Peyer's patch (tissue), 4 donors: ENCODE measurements around the gene ATG13. TPM values are rescaled to one million over a fixed set of nuclear protein-coding genes. Genes with fewer than 3 reads are reported as not detected.
A peak's percentile ranks its signal among the peaks of the same experiment; 100 is the strongest.
"Not testable (repeated sequence)": the region's sequence is repeated elsewhere in the genome, so short reads cannot be mapped to it uniquely, and the experiment has no call there.

Source experiments
- DNase-seq, 3 donors: peaks; one replicate each; pipeline ENCODE4 v3.0.0-alpha.2; 2017 to 2019
- H3K27ac ChIP-seq, 4 donors: fragments of 200-600 bp; sonication (generic); one replicate each; pipeline ENCODE4 v1.5.1; 2016 to 2019
- H3K27me3 ChIP-seq, 2 donors: fragments of 200-600 bp; sonication (generic); one replicate each; pipeline ENCODE4 v1.5.1; 2019
- H3K36me3 ChIP-seq, 3 donors: fragments of 200-600 bp; sonication (generic); one replicate each; pipeline ENCODE4 v1.5.1; 2016 to 2019
- H3K4me1 ChIP-seq, 4 donors: fragments of 200-600 bp; sonication (generic); one replicate each; pipeline ENCODE4 v1.5.1; 2016 to 2019
- H3K4me3 ChIP-seq, 4 donors: fragments of 200-600 bp; sonication (generic); 1 replicate in 3 of 4; 2 replicates in 1 of 4; pipeline ENCODE4 v1.5.1; 2016 to 2019; ENCODE audit warnings: mild to moderate bottlenecking in 1 of 4
- H3K9me3 ChIP-seq, 4 donors: fragments of 200-600 bp; sonication (generic); one replicate each; pipeline ENCODE4 v1.5.1; 2016 to 2019; ENCODE audit warnings: mild to moderate bottlenecking in 1 of 4
- POLR2A ChIP-seq, 2 donors: fragments of 450-650 bp; IDR thresholded peaks; one replicate each; pipeline ENCODE4 v1.5.1; 2017; ENCODE audit warnings: antibody characterized with exemption in 2 of 2, mild to moderate bottlenecking in 2 of 2, moderate library complexity in 2 of 2
- total RNA-seq, 4 donors: library from RNA; depleted of rRNA; stranded (reverse); fragments of >200 nt; gene quantifications; one replicate each; pipeline ENCODE4 v1.1.0, GENCODE V29; 2016
- TF ChIP-seq, protein P1 (sequence below), 6 experiments: fragments of 450-650 bp in 4 of 6; fragments of 200-600 bp in 2 of 6; sonication (generic) in 1 of 6; IDR thresholded peaks; one replicate each; pipeline ENCODE4 v1.5.1; 2017 to 2019; ENCODE audit warnings: antibody characterized with exemption in 6 of 6, mild to moderate bottlenecking in 3 of 6, moderate library complexity in 1 of 6

Gene ATG13
- total RNA-seq, 4 donors from 2014 or later: 86.5 to 119 (median 106) TPM

GRCh38 chr11:46668480-46669085 lies 51.2 kb downstream of the ATG13 start:
- no peak overlapping the region for H3K27ac ChIP-seq

GRCh38 chr11:46669711-46670139 lies 52.4 kb downstream of the ATG13 start:
- peak in 1 of 3 donors; percentile 7 for DNase-seq
- no peaks in the 10 kb centered on the region for H3K9me3 ChIP-seq

More at GRCh38 chr11:46668480-46669085, 51.2 kb downstream of the ATG13 start:
- H3K4me1 ChIP-seq: no peaks in the 10 kb centered on the region
- DNase-seq: peak in 1 of 3 donors; percentile 19
- no peaks in the 10 kb centered on the region for H3K9me3 ChIP-seq
- no peaks in the 10 kb centered on the region for H3K27me3 ChIP-seq
- H3K4me3 ChIP-seq: no peak overlapping the region
- no peak for TF ChIP-seq POLR2A (IDR thresholded peaks at IDR 0.05)
- TF ChIP-seq, protein P1, sequence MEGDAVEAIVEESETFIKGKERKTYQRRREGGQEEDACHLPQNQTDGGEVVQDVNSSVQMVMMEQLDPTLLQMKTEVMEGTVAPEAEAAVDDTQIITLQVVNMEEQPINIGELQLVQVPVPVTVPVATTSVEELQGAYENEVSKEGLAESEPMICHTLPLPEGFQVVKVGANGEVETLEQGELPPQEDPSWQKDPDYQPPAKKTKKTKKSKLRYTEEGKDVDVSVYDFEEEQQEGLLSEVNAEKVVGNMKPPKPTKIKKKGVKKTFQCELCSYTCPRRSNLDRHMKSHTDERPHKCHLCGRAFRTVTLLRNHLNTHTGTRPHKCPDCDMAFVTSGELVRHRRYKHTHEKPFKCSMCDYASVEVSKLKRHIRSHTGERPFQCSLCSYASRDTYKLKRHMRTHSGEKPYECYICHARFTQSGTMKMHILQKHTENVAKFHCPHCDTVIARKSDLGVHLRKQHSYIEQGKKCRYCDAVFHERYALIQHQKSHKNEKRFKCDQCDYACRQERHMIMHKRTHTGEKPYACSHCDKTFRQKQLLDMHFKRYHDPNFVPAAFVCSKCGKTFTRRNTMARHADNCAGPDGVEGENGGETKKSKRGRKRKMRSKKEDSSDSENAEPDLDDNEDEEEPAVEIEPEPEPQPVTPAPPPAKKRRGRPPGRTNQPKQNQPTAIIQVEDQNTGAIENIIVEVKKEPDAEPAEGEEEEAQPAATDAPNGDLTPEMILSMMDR (IDR thresholded peaks at IDR 0.05): no peak
- H3K36me3 ChIP-seq: peaks cover 0 to 97% (median 0%) of the 10 kb centered on the region in 3 donors

GRCh38 chr11:46670521-46670920 lies 53.2 kb downstream of the ATG13 start:
- H3K4me3 ChIP-seq, H3K27me3 ChIP-seq, DNase-seq, H3K9me3 ChIP-seq, H3K27ac ChIP-seq: not testable (repeated sequence)
- H3K36me3 ChIP-seq: peaks cover 0 to 83% (median 0%) of the 10 kb centered on the region in 3 donors
- H3K4me1 ChIP-seq: peaks cover 6 to 13% (median 10%) of the 10 kb centered on the region in 4 donors

More at GRCh38 chr11:46669711-46670139, 52.4 kb downstream of the ATG13 start:
- Histone ChIP-seq H3K36me3 (peaks cover 0 to 91% (median 0%) of the 10 kb centered on the region in 3 donors), H3K27ac (no peak overlapping the region), H3K4me1 (peaks cover 0 to 5% (median 3%) of the 10 kb centered on the region in 4 donors), H3K4me3 (no peak overlapping the region), H3K27me3 (no peaks in the 10 kb centered on the region)
- TF ChIP-seq POLR2A (IDR thresholded peaks at IDR 0.05): no peak
- TF ChIP-seq, protein P1 (IDR thresholded peaks at IDR 0.05): peak in 3 of 6 experiments; percentile 14 to 29 (median 18)

- Histone ChIP-seq H3K9me3 (no peaks in the 10 kb centered on the region), H3K4me1 (peaks cover 9 to 19% (median 15%) of the 10 kb centered on the region in 4 donors), H3K27ac (peak overlapping the region in 1 of 4 donors; percentile 9), H3K27me3 (no peaks in the 10 kb centered on the region), H3K4me3 (no peak overlapping the region), H3K36me3 (peaks cover 0 to 76% (median 0%) of the 10 kb centered on the region in 3 donors)
- TF ChIP-seq, protein P1 (IDR thresholded peaks at IDR 0.05): no peak
- no peak for TF ChIP-seq POLR2A (IDR thresholded peaks at IDR 0.05)
- no peak for DNase-seq
Measured at GRCh38 chr11:46671958-46672315, 54.6 kb downstream of the ATG13 start.

DNA sequence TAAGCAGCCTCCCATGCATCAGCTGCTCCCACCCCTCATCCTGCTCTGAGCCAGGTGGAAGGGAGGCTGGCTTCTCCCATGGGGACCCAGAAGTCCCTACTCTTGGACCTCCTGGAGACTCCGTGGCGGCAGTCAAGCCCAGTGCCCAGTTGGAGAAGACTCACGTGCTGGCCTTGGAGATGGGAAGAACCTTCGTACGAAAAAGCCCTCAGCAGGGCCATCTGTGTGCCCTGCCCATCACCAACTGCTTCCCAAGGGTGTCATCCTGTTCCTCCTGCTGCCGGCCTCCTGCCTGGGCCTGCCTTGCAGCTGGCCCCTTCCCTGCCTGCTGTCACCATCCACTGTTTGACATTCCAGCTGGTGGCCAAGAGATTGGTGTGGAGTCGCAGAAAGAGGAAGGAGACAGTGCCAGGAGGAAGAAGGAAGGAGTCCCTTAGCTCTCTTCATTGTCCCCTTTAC lies 55.1 kb downstream of the ATG13 start:
- Histone ChIP-seq H3K27me3 (no peaks in the 10 kb centered on the region), H3K36me3 (peaks cover 0 to 76% (median 0%) of the 10 kb centered on the region in 3 donors), H3K4me3 (no peak overlapping the region), H3K9me3 (no peaks in the 10 kb centered on the region), H3K27ac (peak overlapping the region in 1 of 4 donors; percentile 9), H3K4me1 (peaks cover 9 to 19% (median 17%) of the 10 kb centered on the region in 4 donors)
- TF ChIP-seq POLR2A (IDR thresholded peaks at IDR 0.05): no peak
- TF ChIP-seq, protein P1 (IDR thresholded peaks at IDR 0.05): no peak
- DNase-seq: no peak

DNA sequence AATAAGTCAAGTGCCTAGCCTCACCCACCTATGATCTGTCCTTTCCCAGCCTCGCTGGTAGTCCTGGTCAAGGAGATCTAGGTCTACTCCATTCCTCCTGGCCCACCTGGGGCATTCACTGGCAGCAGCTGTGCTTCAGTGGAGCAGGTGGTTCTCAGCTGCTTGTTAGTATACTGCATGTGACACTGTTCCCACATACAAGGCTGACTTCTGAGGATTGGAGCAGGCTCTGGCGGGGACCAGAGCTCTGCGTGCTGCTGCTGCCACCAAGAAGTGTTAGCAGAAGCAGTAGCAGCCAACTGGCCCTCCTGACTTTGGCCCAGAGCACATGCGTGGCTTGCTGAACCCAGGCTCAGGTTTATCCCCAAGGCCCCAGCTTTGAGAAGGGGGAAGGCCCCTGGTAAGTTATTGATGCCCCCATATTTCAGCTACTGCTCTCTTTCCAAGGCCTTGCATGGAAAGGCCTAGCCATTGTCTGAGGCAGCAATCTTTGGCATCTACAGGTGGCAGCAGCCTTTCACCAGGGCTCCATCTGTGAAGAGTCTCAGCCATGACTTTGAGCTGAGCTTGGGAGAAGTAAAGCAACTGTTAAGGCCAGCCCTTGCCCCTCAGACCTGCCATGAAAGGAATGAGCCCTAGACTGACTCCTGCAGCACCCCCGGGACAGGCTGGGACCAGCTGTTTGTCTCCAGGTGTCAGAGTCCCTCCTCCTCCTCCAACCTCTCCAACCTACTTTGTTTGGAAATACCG lies 56.5 kb downstream of the ATG13 start:
- Histone ChIP-seq H3K36me3 (peaks cover 0 to 75% (median 0%) of the 10 kb centered on the region in 3 donors), H3K4me1 (peaks cover 9 to 19% (median 17%) of the 10 kb centered on the region in 4 donors), H3K9me3 (no peaks in the 10 kb centered on the region), H3K27me3 (no peaks in the 10 kb centered on the region), H3K4me3 (no peak overlapping the region), H3K27ac (peak overlapping the region in 2 of 4 donors; percentile 63 to 72)
- DNase-seq: no peak
- no peak for TF ChIP-seq POLR2A (IDR thresholded peaks at IDR 0.05)
- TF ChIP-seq, protein P1 (IDR thresholded peaks at IDR 0.05): no peak
